Liver (tissue), 9 donors: ENCODE data around the gene DHX30. TPM values are rescaled to one million over a fixed set of nuclear protein-coding genes. Genes with fewer than 3 reads are reported as not detected.

Experiments used
- DNase-seq: peaks from one replicate; pipeline ENCODE4 v3.0.0-alpha.2; 2017; ENCODE audit warnings: low spot score
- H3K27ac ChIP-seq, 2 donors: one replicate each; pipeline ENCODE4 v1.7.0; 2013; ENCODE audit warnings: inconsistent platforms in 2 of 2, low read length in 2 of 2, control low read depth in 1 of 2, low read depth in 1 of 2, mild to moderate bottlenecking in 1 of 2
- H3K27me3 ChIP-seq, 4 donors: one replicate each; pipeline versions ENCODE4 v1.6.1 to v1.7.0; 2013; ENCODE audit warnings: low read length in 3 of 4, inconsistent platforms in 1 of 4, mild to moderate bottlenecking in 1 of 4, moderate library complexity in 1 of 4; ENCODE audit not compliant: control insufficient read depth in 4 of 4, insufficient read depth in 4 of 4
- H3K36me3 ChIP-seq, 4 donors: one replicate each; pipeline versions ENCODE4 v1.6.1 to v1.7.0; 2013; ENCODE audit warnings: low read length in 3 of 4, mild to moderate bottlenecking in 3 of 4, low read depth in 1 of 4, moderate library complexity in 1 of 4; ENCODE audit not compliant: control insufficient read depth in 4 of 4, insufficient read depth in 3 of 4
- H3K4me1 ChIP-seq, 4 donors: one replicate each; pipeline versions ENCODE4 v1.6.1 to v1.7.0; 2013; ENCODE audit warnings: low read length in 3 of 4, mild to moderate bottlenecking in 3 of 4, moderate library complexity in 1 of 4; ENCODE audit not compliant: control insufficient read depth in 4 of 4, insufficient read depth in 4 of 4
- H3K4me3 ChIP-seq, 3 donors: one replicate each; pipeline versions ENCODE4 v1.6.1 to v1.7.0; 2013; ENCODE audit warnings: low read length in 3 of 3, control low read depth in 1 of 3, low read depth in 1 of 3, mild to moderate bottlenecking in 1 of 3
- H3K9ac ChIP-seq, 2 donors: one replicate each; pipeline ENCODE4 v1.7.0; 2013; ENCODE audit warnings: low read length in 2 of 2, mild to moderate bottlenecking in 2 of 2, moderate library complexity in 2 of 2, control low read depth in 1 of 2, low read depth in 1 of 2
- H3K9me3 ChIP-seq, 4 donors: one replicate each; pipeline versions ENCODE4 v1.6.1 to v1.7.0; 2013; ENCODE audit warnings: low read length in 3 of 4; ENCODE audit not compliant: control insufficient read depth in 4 of 4
- EGR1 ChIP-seq, 2 donors: IDR thresholded peaks; 2 replicates each; pipeline ENCODE4 v1.6.1; 2016 to 2018; ENCODE audit warnings: antibody characterized with exemption in 2 of 2, low read depth in 2 of 2
- FOXA1 ChIP-seq: IDR thresholded peaks from 2 replicates; pipeline ENCODE4 v1.6.1; 2016; ENCODE audit warnings: antibody characterized with exemption
- HNF4A ChIP-seq, 2 donors: conservative IDR thresholded peaks; 2 replicates each; pipeline ENCODE4 v1.6.1; 2016; ENCODE audit warnings: antibody characterized with exemption in 2 of 2, mild to moderate bottlenecking in 2 of 2
- HNF4G ChIP-seq: IDR thresholded peaks from 2 replicates; pipeline ENCODE4 v1.6.1; 2016; ENCODE audit warnings: antibody characterized with exemption
- NR2F2 ChIP-seq: IDR thresholded peaks from 2 replicates; pipeline ENCODE4 v1.6.1; 2016; ENCODE audit warnings: antibody characterized with exemption
- RAD21 ChIP-seq, 2 donors: IDR thresholded peaks; 2 replicates each; pipeline ENCODE4 v1.6.1; 2016; ENCODE audit warnings: antibody characterized with exemption in 2 of 2, mild to moderate bottlenecking in 2 of 2
- RXRA ChIP-seq, 2 donors: IDR thresholded peaks; 2 replicates each; pipeline ENCODE4 v1.6.1; 2017 to 2018; ENCODE audit warnings: antibody characterized with exemption in 2 of 2, mild to moderate bottlenecking in 1 of 2
- SP1 ChIP-seq: IDR thresholded peaks from 2 replicates; pipeline ENCODE4 v1.6.1; 2018; ENCODE audit warnings: antibody characterized with exemption, mild to moderate bottlenecking
- YY1 ChIP-seq: IDR thresholded peaks from 2 replicates; pipeline ENCODE4 v1.6.1; 2016; ENCODE audit warnings: antibody characterized with exemption, mild to moderate bottlenecking
- WGBS: extraction: QIAGEN DNeasy Blood & Tissue Kit; methylation state at CpG from one replicate; pipeline ENCODE4 v1.1.7; 2013; 5-methylcytosine and 5-hydroxymethylcytosine counted together
- polyA plus RNA-seq, 2 donors: library from polyadenylated mRNA; stranded (reverse) in 1 of 2; unstranded in 1 of 2; fragments of 200-250 nt in 1 of 2; fragments of >200 nt in 1 of 2; fragmentation: Nextera tagmentation in 1 of 2; extraction: Ambion mirVana in 1 of 2; gene quantifications; one replicate each; pipeline versions ENCODE4 v1.2.1 to v1.2.3, GENCODE V29; 2013 to 2015
- total RNA-seq, 2 donors: library from RNA; depleted of rRNA; stranded (reverse); fragments of >200 nt; gene quantifications; one replicate each; pipeline ENCODE4 v1.2.3, GENCODE V29; 2014
- TF ChIP-seq, protein P1 (sequence below): IDR thresholded peaks from 2 replicates; pipeline ENCODE4 v1.6.1; 2016; ENCODE audit warnings: antibody characterized with exemption
- TF ChIP-seq, protein P2 (sequence below): IDR thresholded peaks from 2 replicates; pipeline ENCODE4 v1.6.1; 2016; ENCODE audit warnings: antibody characterized with exemption, mild to moderate bottlenecking
- TF ChIP-seq, protein P3 (sequence below): IDR thresholded peaks from 2 replicates; pipeline ENCODE4 v1.6.1; 2016; ENCODE audit warnings: antibody characterized with exemption
- TF ChIP-seq, protein P4 (sequence below): IDR thresholded peaks from 2 replicates; pipeline ENCODE4 v1.6.1; 2016; ENCODE audit warnings: antibody characterized with exemption
- donor health status: healthy.
- donor health status: healthy.
- donor health status: healthy.
- donor health status: healthy.
- donor health status: healthy.

Gene DHX30
- total and polyA plus RNA-seq, 4 donors: 18.3 to 39.9 (median 26.3) TPM

DNA sequence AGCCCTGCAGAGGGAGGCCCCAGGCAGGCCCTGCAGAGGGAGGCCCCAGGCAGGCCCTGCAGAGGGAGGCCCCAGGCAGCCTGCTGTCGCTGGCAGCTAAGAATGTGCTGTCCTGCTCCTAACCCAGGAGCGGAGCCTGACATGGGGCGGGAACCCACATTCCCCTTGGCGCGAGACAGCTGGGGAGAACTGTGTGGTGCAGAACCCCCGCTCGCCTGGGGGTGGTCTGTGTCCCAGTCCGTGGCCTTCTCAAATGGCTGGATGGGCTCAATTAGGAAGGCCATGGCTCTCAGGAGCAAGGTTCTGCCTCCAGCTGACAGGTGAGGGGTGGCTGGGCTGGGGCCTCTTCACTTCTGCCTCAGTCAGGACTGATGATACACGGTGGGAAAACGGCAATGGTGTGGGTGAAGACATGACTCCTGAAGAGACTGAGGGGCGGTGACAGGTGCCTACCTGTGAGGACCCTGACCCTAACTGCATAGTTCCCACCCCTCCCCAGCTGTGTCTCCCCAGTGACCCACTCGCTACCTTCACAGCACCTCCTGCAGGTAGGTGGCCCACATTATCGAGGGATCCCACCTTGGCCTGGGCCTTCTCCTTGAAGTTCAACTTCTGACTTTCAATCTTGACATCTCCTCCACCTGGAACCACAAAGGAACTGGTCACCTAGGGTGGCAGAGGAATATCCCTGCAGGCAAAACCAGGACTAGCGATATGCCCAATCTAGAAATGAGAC lies 52.0 kb downstream of the DHX30 start:
- no peak overlapping the region for H3K4me3 ChIP-seq
- TF ChIP-seq YY1 (no peak), HNF4G (no peak)
- no peak for DNase-seq
- H3K4me1 ChIP-seq: no peaks in the 10 kb centered on the region
- WGBS: 98% methylated on average over 14 of the region's 14 CpGs
- no peak overlapping the region for H3K27ac ChIP-seq
- peaks cover 5 to 63% (median 19%) of the 10 kb centered on the region in 4 donors for H3K36me3 ChIP-seq
- H3K9me3 ChIP-seq: no peaks in the 10 kb centered on the region
- H3K27me3 ChIP-seq: no peaks in the 10 kb centered on the region
- no peak overlapping the region for H3K9ac ChIP-seq

DNA sequence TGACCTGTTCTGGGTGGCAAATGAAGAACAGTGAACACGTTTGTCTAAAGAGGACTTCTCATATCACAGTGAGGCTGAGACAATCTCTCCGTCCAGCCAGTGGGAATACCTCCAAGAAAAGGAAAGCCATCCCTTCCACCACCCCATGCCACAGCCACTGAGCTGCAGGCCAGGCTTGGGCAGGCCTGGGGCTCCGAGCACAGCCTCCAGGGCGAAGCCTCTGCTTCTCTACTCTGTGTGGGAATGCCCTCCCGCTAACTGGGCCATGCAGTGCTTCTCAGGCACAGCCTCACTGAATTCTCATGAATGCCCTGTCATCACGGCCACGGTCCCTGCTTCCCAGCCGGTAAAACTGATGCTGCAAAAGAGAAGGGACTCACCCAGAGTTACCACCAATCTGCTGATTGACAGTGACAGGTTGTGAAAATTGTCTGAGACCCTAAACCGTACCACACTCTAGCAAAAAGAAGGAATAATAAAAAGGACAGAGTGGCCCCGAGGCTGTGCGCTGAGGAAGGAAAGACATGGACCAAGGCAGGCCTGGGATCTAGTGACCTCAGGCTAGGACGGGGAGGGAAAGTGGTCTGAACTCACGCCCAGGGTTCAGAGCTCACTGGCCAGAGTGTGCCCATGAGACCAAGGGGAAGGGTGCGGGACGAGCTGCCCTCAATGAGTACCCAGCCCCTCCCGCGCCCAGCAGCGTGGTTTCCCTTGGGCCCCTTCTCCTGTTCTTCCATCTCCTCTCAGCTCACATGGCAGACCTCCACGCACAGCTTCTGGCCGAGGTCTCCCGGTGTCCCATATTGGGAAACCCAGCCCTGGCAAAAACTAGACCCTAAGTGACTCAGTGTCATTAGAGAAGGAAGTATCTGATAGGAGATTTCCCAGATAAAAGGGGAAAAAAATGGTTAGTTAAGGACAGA lies 52.8 kb downstream of the DHX30 start:
- no peak overlapping the region for H3K4me3 ChIP-seq
- TF ChIP-seq HNF4A (conservative IDR thresholded peaks at IDR 0.05) (no peak), SP1 (no peak)
- no peak overlapping the region for H3K27ac ChIP-seq
- no peak for DNase-seq
- no peak overlapping the region for H3K9ac ChIP-seq
- WGBS: 94% methylated on average over 21 of the region's 21 CpGs
- no peaks in the 10 kb centered on the region for H3K4me1 ChIP-seq
- peaks cover 5 to 60% (median 13%) of the 10 kb centered on the region in 4 donors for H3K36me3 ChIP-seq
- H3K27me3 ChIP-seq: no peaks in the 10 kb centered on the region
- no peaks in the 10 kb centered on the region for H3K9me3 ChIP-seq

DNA sequence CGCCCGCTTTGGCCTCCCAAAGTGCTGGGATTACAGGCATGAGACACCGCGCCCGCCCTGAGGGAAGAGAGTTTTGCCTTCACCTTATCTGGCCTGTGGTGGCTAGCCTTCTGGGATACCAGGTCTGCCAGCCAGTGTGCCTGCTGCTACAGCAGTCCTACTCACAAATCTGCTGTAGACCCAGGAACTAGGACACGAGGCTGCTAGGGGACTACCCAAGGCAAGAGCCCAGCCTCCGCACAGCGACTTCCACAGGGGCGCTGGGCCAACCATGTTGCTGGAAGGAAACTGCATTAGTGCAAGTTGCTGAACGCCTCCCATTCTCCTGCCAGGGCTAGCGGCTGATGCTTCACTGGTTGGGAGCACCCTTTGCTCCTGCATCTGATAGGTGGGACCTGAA lies 53.7 kb downstream of the DHX30 start:
- Histone ChIP-seq H3K9me3 (no peaks in the 10 kb centered on the region), H3K27me3 (no peaks in the 10 kb centered on the region), H3K36me3 (peaks cover 5 to 54% (median 13%) of the 10 kb centered on the region in 4 donors), H3K27ac (no peak overlapping the region), H3K4me3 (no peak overlapping the region), H3K9ac (no peak overlapping the region), H3K4me1 (no peaks in the 10 kb centered on the region)
- DNase-seq: no peak
- 97% methylated on average over 11 of the region's 11 CpGs for WGBS
- TF ChIP-seq RAD21 (IDR thresholded peaks at IDR 0.05) (no peak), RXRA (IDR thresholded peaks at IDR 0.05) (no peak), NR2F2 (no peak), FOXA1 (no peak)
- TF ChIP-seq, protein P1, sequence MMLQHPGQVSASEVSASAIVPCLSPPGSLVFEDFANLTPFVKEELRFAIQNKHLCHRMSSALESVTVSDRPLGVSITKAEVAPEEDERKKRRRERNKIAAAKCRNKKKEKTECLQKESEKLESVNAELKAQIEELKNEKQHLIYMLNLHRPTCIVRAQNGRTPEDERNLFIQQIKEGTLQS: no peak

DNA sequence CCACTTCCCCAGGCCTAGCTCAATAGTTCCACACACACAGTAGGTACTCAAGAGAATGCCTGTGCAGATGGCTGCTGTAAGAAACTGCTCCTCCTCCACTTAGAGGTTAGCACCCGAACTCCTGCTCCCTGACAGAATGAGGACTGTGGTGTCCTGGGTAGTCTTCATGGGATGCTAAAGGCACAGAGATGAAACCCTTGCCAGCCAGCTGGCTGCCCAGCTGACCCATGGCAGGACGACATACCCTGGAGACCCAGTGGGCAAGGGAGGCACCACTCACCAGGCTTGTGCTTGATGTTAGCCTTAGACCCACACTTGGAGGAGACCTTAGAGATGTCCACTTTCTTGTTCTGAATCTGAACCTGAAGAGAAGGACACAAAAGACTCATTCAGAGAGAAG lies 54.2 kb downstream of the DHX30 start:
- peaks cover 5 to 51% (median 13%) of the 10 kb centered on the region in 4 donors for H3K36me3 ChIP-seq
- H3K4me3 ChIP-seq: no peak overlapping the region
- no peaks in the 10 kb centered on the region for H3K9me3 ChIP-seq
- H3K4me1 ChIP-seq: no peaks in the 10 kb centered on the region
- H3K9ac ChIP-seq: no peak overlapping the region
- H3K27ac ChIP-seq: no peak overlapping the region
- H3K27me3 ChIP-seq: no peaks in the 10 kb centered on the region
- DNase-seq: no peak
- 87% methylated on average over 2 of the region's 2 CpGs for WGBS
- TF ChIP-seq SP1 (no peak), EGR1 (IDR thresholded peaks at IDR 0.05; ENCODE audit: low read depth in 2 of 2) (no peak), HNF4G (no peak)
- TF ChIP-seq, protein P2, sequence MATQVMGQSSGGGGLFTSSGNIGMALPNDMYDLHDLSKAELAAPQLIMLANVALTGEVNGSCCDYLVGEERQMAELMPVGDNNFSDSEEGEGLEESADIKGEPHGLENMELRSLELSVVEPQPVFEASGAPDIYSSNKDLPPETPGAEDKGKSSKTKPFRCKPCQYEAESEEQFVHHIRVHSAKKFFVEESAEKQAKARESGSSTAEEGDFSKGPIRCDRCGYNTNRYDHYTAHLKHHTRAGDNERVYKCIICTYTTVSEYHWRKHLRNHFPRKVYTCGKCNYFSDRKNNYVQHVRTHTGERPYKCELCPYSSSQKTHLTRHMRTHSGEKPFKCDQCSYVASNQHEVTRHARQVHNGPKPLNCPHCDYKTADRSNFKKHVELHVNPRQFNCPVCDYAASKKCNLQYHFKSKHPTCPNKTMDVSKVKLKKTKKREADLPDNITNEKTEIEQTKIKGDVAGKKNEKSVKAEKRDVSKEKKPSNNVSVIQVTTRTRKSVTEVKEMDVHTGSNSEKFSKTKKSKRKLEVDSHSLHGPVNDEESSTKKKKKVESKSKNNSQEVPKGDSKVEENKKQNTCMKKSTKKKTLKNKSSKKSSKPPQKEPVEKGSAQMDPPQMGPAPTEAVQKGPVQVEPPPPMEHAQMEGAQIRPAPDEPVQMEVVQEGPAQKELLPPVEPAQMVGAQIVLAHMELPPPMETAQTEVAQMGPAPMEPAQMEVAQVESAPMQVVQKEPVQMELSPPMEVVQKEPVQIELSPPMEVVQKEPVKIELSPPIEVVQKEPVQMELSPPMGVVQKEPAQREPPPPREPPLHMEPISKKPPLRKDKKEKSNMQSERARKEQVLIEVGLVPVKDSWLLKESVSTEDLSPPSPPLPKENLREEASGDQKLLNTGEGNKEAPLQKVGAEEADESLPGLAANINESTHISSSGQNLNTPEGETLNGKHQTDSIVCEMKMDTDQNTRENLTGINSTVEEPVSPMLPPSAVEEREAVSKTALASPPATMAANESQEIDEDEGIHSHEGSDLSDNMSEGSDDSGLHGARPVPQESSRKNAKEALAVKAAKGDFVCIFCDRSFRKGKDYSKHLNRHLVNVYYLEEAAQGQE: no peak
- TF ChIP-seq, protein P3, sequence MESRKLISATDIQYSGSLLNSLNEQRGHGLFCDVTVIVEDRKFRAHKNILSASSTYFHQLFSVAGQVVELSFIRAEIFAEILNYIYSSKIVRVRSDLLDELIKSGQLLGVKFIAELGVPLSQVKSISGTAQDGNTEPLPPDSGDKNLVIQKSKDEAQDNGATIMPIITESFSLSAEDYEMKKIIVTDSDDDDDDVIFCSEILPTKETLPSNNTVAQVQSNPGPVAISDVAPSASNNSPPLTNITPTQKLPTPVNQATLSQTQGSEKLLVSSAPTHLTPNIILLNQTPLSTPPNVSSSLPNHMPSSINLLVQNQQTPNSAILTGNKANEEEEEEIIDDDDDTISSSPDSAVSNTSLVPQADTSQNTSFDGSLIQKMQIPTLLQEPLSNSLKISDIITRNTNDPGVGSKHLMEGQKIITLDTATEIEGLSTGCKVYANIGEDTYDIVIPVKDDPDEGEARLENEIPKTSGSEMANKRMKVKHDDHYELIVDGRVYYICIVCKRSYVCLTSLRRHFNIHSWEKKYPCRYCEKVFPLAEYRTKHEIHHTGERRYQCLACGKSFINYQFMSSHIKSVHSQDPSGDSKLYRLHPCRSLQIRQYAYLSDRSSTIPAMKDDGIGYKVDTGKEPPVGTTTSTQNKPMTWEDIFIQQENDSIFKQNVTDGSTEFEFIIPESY: no peak
- TF ChIP-seq, protein P1: no peak
- TF ChIP-seq, protein P4, sequence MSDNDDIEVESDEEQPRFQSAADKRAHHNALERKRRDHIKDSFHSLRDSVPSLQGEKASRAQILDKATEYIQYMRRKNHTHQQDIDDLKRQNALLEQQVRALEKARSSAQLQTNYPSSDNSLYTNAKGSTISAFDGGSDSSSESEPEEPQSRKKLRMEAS: no peak
